GM23338 (cell line): Measurements from ENCODE around the gene ZNF223.

Experiments
- CREB1 ChIP-seq: fragments of 250-450 bp; sonication (Bioruptor Pico); IDR thresholded peaks from 2 replicates; pipeline ENCODE4 v1.5.0; 2020; ENCODE audit warnings: low read depth, mild to moderate bottlenecking, moderate library complexity
- CTCF ChIP-seq, 2 experiments: fragments of 200-600 bp in 1 of 2; sonication (generic) in 1 of 2; conservative IDR thresholded peaks; 2 replicates each; pipeline versions ENCODE4 v1.5.1 to v1.6.1; 2016 to 2017; ENCODE audit warnings: antibody characterized with exemption in 2 of 2, low read depth in 2 of 2, mild to moderate bottlenecking in 2 of 2, moderate library complexity in 1 of 2
- EZH2 ChIP-seq: fragments of 200-600 bp; sonication (generic); IDR thresholded peaks from one replicate; pipeline ENCODE4 v1.8.0; 2017; ENCODE audit warnings: antibody characterized with exemption, mild to moderate bottlenecking, low read depth; ENCODE audit not compliant: unreplicated experiment
- EZH2phosphoT487 ChIP-seq: fragments of 200-600 bp; sonication (generic); IDR thresholded peaks from one replicate; pipeline ENCODE4 v1.8.1; 2018; ENCODE audit warnings: antibody characterized with exemption; ENCODE audit not compliant: unreplicated experiment
- POLR2AphosphoS5 ChIP-seq: IDR thresholded peaks from 2 replicates; pipeline ENCODE4 v1.6.1; 2016; ENCODE audit warnings: antibody characterized with exemption, low read depth
- REST ChIP-seq: IDR thresholded peaks from one replicate; pipeline ENCODE4 v1.6.1; 2018; ENCODE audit warnings: antibody characterized with exemption; ENCODE audit not compliant: unreplicated experiment
- ZNF114 ChIP-seq: fragments of 250-450 bp; sonication (Bioruptor Pico); IDR thresholded peaks from 2 replicates; pipeline ENCODE4 v1.5.0; 2020; ENCODE audit warnings: mild to moderate bottlenecking, moderate library complexity
- ZNF331 ChIP-seq: fragments of 250-450 bp; sonication (Bioruptor Pico); IDR thresholded peaks from 2 replicates; pipeline ENCODE4 v1.5.0; 2020; ENCODE audit warnings: low read depth, mild to moderate bottlenecking, moderate library complexity

GRCh38 chr19:44113784-44114390, 62.1 kb downstream of the ZNF223 start:
- no peak for TF ChIP-seq POLR2AphosphoS5
- no peak for TF ChIP-seq CTCF (conservative IDR thresholded peaks at IDR 0.05; ENCODE audit: low read depth in 2 of 2)
- TF ChIP-seq EZH2phosphoT487 = no peak
- no peak for TF ChIP-seq CREB1 (CRISPR knock-in tag)
- TF ChIP-seq EZH2 = no peak
- TF ChIP-seq REST = no peak
- no peak for TF ChIP-seq ZNF114 (CRISPR knock-in tag)
- no peak for TF ChIP-seq ZNF331 (CRISPR knock-in tag)
